A549 (cell line): Measurements from ENCODE around the gene ZSWIM9. TPM values are rescaled to one million over a fixed set of nuclear protein-coding genes. Genes with fewer than 3 reads are reported as not detected.

ENCODE experiments used
- ATAC-seq, 2 experiments: fragments of 200-7000 bp in 1 of 2; fragments of >200 bp in 1 of 2; cut with Nextera tagmentation in 1 of 2; cut with Tn5 transposase in 1 of 2; 3 replicates each; pipeline versions ENCODE4 v1.8.0 to v1.9.1; 2018 to 2020; ENCODE audit warnings: mild to moderate bottlenecking in 1 of 2, moderate library complexity in 1 of 2
- CTCF ChIA-PET: fragments of 300-600 bp; sonication (Branson Sonifier 250); formaldehyde crosslinking; extraction: SDS; loops from one replicate; lab custom pipeline; 2021; ENCODE audit warnings: antibody characterized with exemption, inconsistent platforms; lab: Yijun Ruan, JAX
- POLR2A ChIA-PET: fragments of 350-600 bp; formaldehyde crosslinking; extraction: SDS; loops from one replicate; lab custom pipeline; 2021; ENCODE audit warnings: antibody characterized with exemption, inconsistent platforms; lab: Yijun Ruan, JAX
- DNase-seq, 2 experiments: peaks; one replicate each; pipeline versions ENCODE4 v3.0.0 to v3.0.0-alpha.2; 2011 to 2016; ENCODE audit warnings: low read depth in 1 of 2, low spot score in 1 of 2
- FAIRE-seq: peaks from 2 replicates; lab custom pipeline; 2011; peaks lifted over from hg19 to GRCh38; lab: Jason Lieb, UNC
- H3K27ac ChIP-seq, 2 experiments: fragments of >200 bp; sonication (Bioruptor Twin); formaldehyde crosslinking; 3 replicates each; pipeline ENCODE4 v1.5.1; 2016 to 2017
- H3K4me1 ChIP-seq: fragments of >200 bp; sonication (Bioruptor Twin); formaldehyde crosslinking; 3 replicates; pipeline ENCODE4 v1.6.1; 2016
- H3K4me2 ChIP-seq: fragments of >200 bp; sonication (Bioruptor Twin); formaldehyde crosslinking; 3 replicates; pipeline ENCODE4 v1.6.1; 2016
- H3K4me3 ChIP-seq: fragments of >200 bp; sonication (Bioruptor Twin); formaldehyde crosslinking; 3 replicates; pipeline ENCODE4 v1.5.1; 2016
- H3K9me3 ChIP-seq: fragments of >200 bp; sonication (Bioruptor Twin); formaldehyde crosslinking; 3 replicates; pipeline ENCODE4 v1.6.1; 2016
- ATOH8 ChIP-seq: fragments of 250-450 bp; sonication (Bioruptor Pico); IDR thresholded peaks from 2 replicates; pipeline ENCODE4 v1.5.0; 2020; ENCODE audit warnings: low read depth, mild to moderate bottlenecking, moderate library complexity
- CBX2 ChIP-seq: fragments of 200-600 bp; sonication (generic); IDR thresholded peaks from 2 replicates; pipeline ENCODE4 v1.6.1; 2016; ENCODE audit warnings: low read depth, mild to moderate bottlenecking, borderline replicate concordance
- CHD4 ChIP-seq: fragments of 200-600 bp; sonication (generic); IDR thresholded peaks from 2 replicates; pipeline ENCODE4 v1.6.1; 2016; ENCODE audit warnings: antibody characterized with exemption, mild to moderate bottlenecking, borderline replicate concordance
- CTCF ChIP-seq: fragments of >200 bp; sonication (Bioruptor Twin); formaldehyde crosslinking; IDR thresholded peaks from 3 replicates; pipeline ENCODE4 v1.5.1; 2016
- EHF ChIP-seq: fragments of 250-450 bp; sonication (Bioruptor Pico); IDR thresholded peaks from 2 replicates; pipeline ENCODE4 v1.5.0; 2020; ENCODE audit warnings: mild to moderate bottlenecking
- EHMT2 ChIP-seq: fragments of 200-600 bp; sonication (generic); IDR thresholded peaks from 2 replicates; pipeline ENCODE4 v1.6.1; 2016; ENCODE audit warnings: antibody characterized with exemption, low read depth, mild to moderate bottlenecking, moderate library complexity
- EP300 ChIP-seq, 2 experiments: fragments of >200 bp; sonication (Bioruptor Twin); formaldehyde crosslinking; IDR thresholded peaks; 2 replicates in 1 of 2; 3 replicates in 1 of 2; pipeline ENCODE4 v1.6.1; 2016 to 2017
- ESRRA ChIP-seq: fragments of 150-350 bp; IDR thresholded peaks from 2 replicates; pipeline ENCODE4 v1.6.1; 2014; ENCODE audit warnings: mild to moderate bottlenecking, low read length, borderline replicate concordance
- FOSL2 ChIP-seq, 2 experiments: fragments of 450-650 bp in 1 of 2; fragments of >200 bp in 1 of 2; sonication (Bioruptor Twin) in 1 of 2; formaldehyde crosslinking; IDR thresholded peaks; 2 replicates each; pipeline versions ENCODE4 v1.5.0 to v1.6.1; 2016 to 2020; ENCODE audit warnings: mild to moderate bottlenecking in 1 of 2, moderate library complexity in 1 of 2
- FOXS1 ChIP-seq: fragments of 250-450 bp; sonication (Bioruptor Pico); IDR thresholded peaks from 2 replicates; pipeline ENCODE4 v1.5.0; 2020; ENCODE audit warnings: mild to moderate bottlenecking, moderate library complexity
- HMGXB4 ChIP-seq: fragments of 250-450 bp; sonication (Bioruptor Pico); IDR thresholded peaks from 2 replicates; pipeline ENCODE4 v1.5.0; 2021; ENCODE audit warnings: mild to moderate bottlenecking, moderate library complexity, borderline replicate concordance
- HOXB5 ChIP-seq: fragments of 250-450 bp; sonication (Bioruptor Pico); IDR thresholded peaks from 2 replicates; pipeline ENCODE4 v1.5.0; 2020; ENCODE audit warnings: mild to moderate bottlenecking, moderate library complexity
- KDM1A ChIP-seq: fragments of 200-600 bp; sonication (generic); IDR thresholded peaks from 2 replicates; pipeline ENCODE4 v1.6.1; 2016; ENCODE audit warnings: low read depth, mild to moderate bottlenecking
- MAZ ChIP-seq: fragments of 150-350 bp; IDR thresholded peaks from 2 replicates; pipeline ENCODE4 v1.6.1; 2014; ENCODE audit warnings: antibody characterized with exemption, low read depth, low read length, borderline replicate concordance
- NR3C1 ChIP-seq: fragments of >200 bp; sonication (Bioruptor Twin); formaldehyde crosslinking; IDR thresholded peaks from 3 replicates; pipeline ENCODE4 v1.6.1; 2017
- POLR2AphosphoS2 ChIP-seq: conservative IDR thresholded peaks from 2 replicates; pipeline ENCODE4 v1.6.1; 2012; ENCODE audit warnings: low read length, improper control_type of control experiment, inconsistent platforms
- RNF2 ChIP-seq: fragments of 200-600 bp; sonication (generic); IDR thresholded peaks from 2 replicates; pipeline ENCODE4 v1.6.1; 2016; ENCODE audit warnings: low read depth, mild to moderate bottlenecking, antibody characterized with exemption, moderate library complexity, borderline replicate concordance
- SMC3 ChIP-seq: fragments of >200 bp; sonication (Bioruptor Twin); formaldehyde crosslinking; IDR thresholded peaks from 3 replicates; pipeline ENCODE4 v1.6.1; 2018; ENCODE audit warnings: inconsistent platforms
- ZC3H11A ChIP-seq: fragments of 450-650 bp; IDR thresholded peaks from 2 replicates; pipeline ENCODE4 v1.6.1; 2014; ENCODE audit warnings: antibody characterized with exemption, mild to moderate bottlenecking
- ZNF302 ChIP-seq: fragments of 250-450 bp; sonication (Bioruptor Pico); IDR thresholded peaks from 2 replicates; pipeline ENCODE4 v1.9.0; 2021; ENCODE audit warnings: inconsistent platforms, mild to moderate bottlenecking, moderate library complexity
- WGBS: methylation state at CpG from one replicate; pipeline ENCODE4 v1.1.6; 2017; ENCODE audit errors: missing lambda C conversion rate; 5-methylcytosine and 5-hydroxymethylcytosine counted together
- polyA plus RNA-seq, 4 experiments: library from polyadenylated mRNA; depleted of rRNA in 3 of 4; stranded (reverse); fragments of >200 nt; fragmentation: RNase III in 1 of 4; extraction: RNeasy Plus Mini Kit Qiagen cat#74134 plus additional on column Dnase treatment in 1 of 4; gene quantifications; 2 replicates in 3 of 4; 3 replicates in 1 of 4; pipeline ENCODE4 v1.2.3, GENCODE V29; 2011 to 2017

ZSWIM9 gene
- polyA plus RNA-seq, 2 of the 4 experiments (the other 2 are of a cell fraction): 1.2 to 13.4 TPM

- TF ChIP-seq CTCF: no peak
- no peak for TF ChIP-seq ATOH8 (CRISPR knock-in tag)
- no peak for TF ChIP-seq RNF2
- TF ChIP-seq ZC3H11A: no peak
- TF ChIP-seq POLR2AphosphoS2: no peak
- TF ChIP-seq HMGXB4 (CRISPR knock-in tag): no peak
- TF ChIP-seq EHMT2: no peak
These were observed 33.5 kb downstream of the ZSWIM9 start (continued) for GRCh38 chr19:48203794-48204628.

GRCh38 chr19:48206397-48207093, 36.1 kb downstream of the ZSWIM9 start:
- TF ChIP-seq CBX2: no peak
- TF ChIP-seq FOSL2 (IDR thresholded peaks at IDR 0.05): no peak
- TF ChIP-seq FOSL2 (CRISPR knock-in tag; IDR thresholded peaks at IDR 0.05): no peak
- no peak for TF ChIP-seq EHF (CRISPR knock-in tag)
- no peak for TF ChIP-seq FOXS1 (CRISPR knock-in tag)
- TF ChIP-seq MAZ: no peak
- FAIRE-seq: no peak
- ATAC-seq: no peak
- POLR2A ChIA-PET: no interaction called here
- no peak for DNase-seq
- H3K4me2 ChIP-seq: no peak overlapping the region
- CTCF ChIA-PET: interaction anchor here (1.0 to 4.9 kb wide), 7 partner anchors 10 to 103 kb away, joined by 3 to 24 read pairs (median 3); no protein-coding TSS in a partner anchor
- no peak overlapping the region for H3K4me3 ChIP-seq
- no peaks in the 10 kb centered on the region for H3K9me3 ChIP-seq
- no peak overlapping the region for H3K27ac ChIP-seq
- peaks cover 9% of the 10 kb centered on the region; the same call in 2 of the 3 replicates for H3K4me1 ChIP-seq
- WGBS: 87% methylated on average over 9 of the region's 9 CpGs

- H3K27ac ChIP-seq: no peak overlapping the region
- ATAC-seq: no peak
- FAIRE-seq: peak; percentile 84
- DNase-seq: no peak
- no peaks in the 10 kb centered on the region for H3K9me3 ChIP-seq
- no peak overlapping the region for H3K4me3 ChIP-seq
- ChIA-PET POLR2A (no interaction called here), CTCF (no interaction called here)
- TF ChIP-seq ESRRA: no peak
- TF ChIP-seq ZNF302 (CRISPR knock-in tag): no peak
- no peak for TF ChIP-seq CHD4
- no peak for TF ChIP-seq ATOH8 (CRISPR knock-in tag)
- TF ChIP-seq SMC3: no peak
- TF ChIP-seq NR3C1: no peak
- no peak for TF ChIP-seq EP300 (IDR thresholded peaks at IDR 0.05)
- no peak for TF ChIP-seq RNF2
- TF ChIP-seq KDM1A: no peak
- TF ChIP-seq HOXB5 (CRISPR knock-in tag): no peak
- H3K4me2 ChIP-seq: no peak overlapping the region
- H3K4me1 ChIP-seq: peaks cover 1% of the 10 kb centered on the region; the same call in 2 of the 3 replicates
- WGBS: 68% methylated on average over 3 of the region's 3 CpGs
These were observed 39.5 kb downstream of the ZSWIM9 start for GRCh38 chr19:48210005-48210404.
